SU-DHL-6 (cell line): ENCODE results near the gene RUNX1.

Experiments used
- H2AFZ ChIP-seq: fragments of 200-600 bp; sonication (generic); 2 replicates; pipeline ENCODE4 v1.6.1; 2014; ENCODE audit warnings: low read depth, mild to moderate bottlenecking, moderate library complexity, mixed read lengths, antibody characterized with exemption, low read length; ENCODE audit not compliant: severe bottlenecking
- H3F3A ChIP-seq: fragments of 200-600 bp; shearing (Covaris generic); 2 replicates; pipeline ENCODE4 v1.6.0; 2016; ENCODE audit warnings: antibody characterized with exemption, mild to moderate bottlenecking; ENCODE audit not compliant: insufficient read depth
- H3K27ac ChIP-seq: fragments of 200-600 bp; sonication (generic); 2 replicates; pipeline ENCODE4 v1.5.1; 2016; ENCODE audit warnings: low read depth, mild to moderate bottlenecking, low read length, moderate library complexity, mixed read lengths
- H3K27me3 ChIP-seq: fragments of 200-600 bp; sonication (generic), shearing (Covaris generic); 2 replicates; pipeline ENCODE4 v1.6.0; 2014; ENCODE audit warnings: mild to moderate bottlenecking, low read length
- H3K36me3 ChIP-seq: fragments of 200-600 bp; sonication (generic); 2 replicates; pipeline ENCODE4 v1.6.1; 2014; ENCODE audit warnings: mild to moderate bottlenecking, low read length, mixed read lengths
- H3K4me2 ChIP-seq: fragments of 300-600, 200-600 bp; shearing (Covaris generic), sonication (generic); 2 replicates; pipeline ENCODE4 v1.6.0; 2014; ENCODE audit warnings: low read length, low read depth, mild to moderate bottlenecking; ENCODE audit not compliant: poor library complexity, severe bottlenecking
- H3K4me3 ChIP-seq: fragments of 200-600 bp; sonication (generic); 2 replicates; pipeline ENCODE4 v1.5.1; 2014; ENCODE audit warnings: antibody characterized with exemption, low read length, mild to moderate bottlenecking, mixed read lengths; ENCODE audit not compliant: insufficient read depth, poor library complexity, severe bottlenecking
- H3K79me2 ChIP-seq: fragments of 200-600 bp; sonication (generic); 2 replicates; pipeline ENCODE4 v1.6.1; 2014; ENCODE audit warnings: mild to moderate bottlenecking, low read length, moderate library complexity; ENCODE audit not compliant: insufficient read depth
- H3K9ac ChIP-seq: fragments of 200-600 bp; sonication (generic); 2 replicates; pipeline ENCODE4 v1.7.0; 2014; ENCODE audit warnings: mild to moderate bottlenecking, low read length
- H3K9me2 ChIP-seq: fragments of 200-600 bp; sonication (generic); replicated peaks from 2 replicates; pipeline ENCODE4 v1.6.1; 2014; ENCODE audit warnings: low read length; ENCODE audit not compliant: insufficient read depth
- H3K9me3 ChIP-seq: fragments of 200-600 bp; sonication (generic); 2 replicates; pipeline ENCODE4 v1.6.1; 2014; ENCODE audit warnings: low read length, mixed read lengths; ENCODE audit not compliant: insufficient read depth
- H4K20me1 ChIP-seq: fragments of 200-600 bp; sonication (generic); 2 replicates; pipeline ENCODE4 v1.6.1; 2014; ENCODE audit warnings: low read depth, mild to moderate bottlenecking, antibody characterized with exemption, low read length, moderate library complexity, mixed read lengths
- CTCF ChIP-seq: fragments of 200-600 bp; sonication (generic); IDR thresholded peaks from one replicate; pipeline ENCODE4 v1.5.1; 2017; ENCODE audit warnings: antibody characterized with exemption, mild to moderate bottlenecking, low read length, moderate library complexity; ENCODE audit not compliant: insufficient read depth, poor library complexity, severe bottlenecking
- EZH2phosphoT487 ChIP-seq: fragments of 200-600 bp; sonication (generic), shearing (Covaris generic); conservative IDR thresholded peaks from 2 replicates; pipeline ENCODE4 v1.6.1; 2018; ENCODE audit warnings: mild to moderate bottlenecking, antibody characterized with exemption, low read length, moderate library complexity, mixed read lengths

The RUNX1 gene

GRCh38 chr21:34960687-34961086, 88.4 kb downstream of the RUNX1 start:
- Histone ChIP-seq H3K27ac (no peak overlapping the region), H3K9ac (no peak overlapping the region), H3K9me3 (no peaks in the 10 kb centered on the region), H3K36me3 (no peaks in the 10 kb centered on the region), H2AFZ (no peak overlapping the region), H3K9me2 (no peaks in the 10 kb centered on the region), H3K4me3 (no peak overlapping the region), H3K79me2 (peaks cover 61% of the 10 kb centered on the region), H3F3A (no peaks in the 10 kb centered on the region), H3K4me2 (no peak overlapping the region), H4K20me1 (no peaks in the 10 kb centered on the region), H3K27me3 (no peaks in the 10 kb centered on the region)
- no peak for TF ChIP-seq CTCF
- no peak for TF ChIP-seq EZH2phosphoT487

GRCh38 chr21:34959607-34960006, 89.5 kb downstream of the RUNX1 start:
- H3K36me3 ChIP-seq: no peaks in the 10 kb centered on the region
- H4K20me1 ChIP-seq: no peaks in the 10 kb centered on the region
- H3K9ac ChIP-seq: no peak overlapping the region
- no peaks in the 10 kb centered on the region for H3K27me3 ChIP-seq
- no peaks in the 10 kb centered on the region for H3K9me2 ChIP-seq
- TF ChIP-seq CTCF (no peak), EZH2phosphoT487 (no peak)
- H3F3A ChIP-seq: no peaks in the 10 kb centered on the region
- no peaks in the 10 kb centered on the region for H3K9me3 ChIP-seq
- no peak overlapping the region for H3K27ac ChIP-seq
- no peak overlapping the region for H3K4me2 ChIP-seq
- H3K4me3 ChIP-seq: no peak overlapping the region
- H3K79me2 ChIP-seq: peaks cover 62% of the 10 kb centered on the region
- no peak overlapping the region for H2AFZ ChIP-seq

- 0 out of 2 replicates have a peak, but pooled peaks cover 2% of the 10 kb centered on the region for H3K36me3 ChIP-seq
- H2AFZ ChIP-seq: no peak overlapping the region
- H3K27ac ChIP-seq: no peak overlapping the region
- no peaks in the 10 kb centered on the region; the same call in 1 of the 2 replicates for H4K20me1 ChIP-seq
- H3K27me3 ChIP-seq: no peaks in the 10 kb centered on the region
- H3K4me3 ChIP-seq: no peak overlapping the region
- no peak overlapping the region for H3K9ac ChIP-seq
- no peaks in the 10 kb centered on the region for H3F3A ChIP-seq
- TF ChIP-seq CTCF: no peak
- TF ChIP-seq EZH2phosphoT487: no peak
- H3K4me2 ChIP-seq: no peak overlapping the region
- H3K9me2 ChIP-seq: no peaks in the 10 kb centered on the region
- H3K9me3 ChIP-seq: no peaks in the 10 kb centered on the region
- H3K79me2 ChIP-seq: peaks cover 67% of the 10 kb centered on the region
Observed at GRCh38 chr21:34958040-34958439, 91.1 kb downstream of the RUNX1 start.
